Naive B cell (primary cell): ENCODE data around the gene DOK6. TPM values are rescaled to one million over a fixed set of nuclear protein-coding genes. Genes with fewer than 3 reads are reported as not detected.
"Not testable (repeated sequence)": the region's sequence is repeated elsewhere in the genome, so short reads cannot be mapped to it uniquely, and the experiment has no call there.

Source experiments
- ATAC-seq, 2 donors: fragments of 150-1000 bp; cut with Tn5 transposase; 2 replicates each; pipeline ENCODE4 v1.10.0; 2021; ENCODE audit warnings: low read depth in 2 of 2, mild to moderate bottlenecking in 2 of 2, moderate library complexity in 2 of 2
- DNase-seq: peaks from one replicate; pipeline ENCODE4 v3.0.0; 2022
- H3K27ac Mint-ChIP-seq, 6 donors: one replicate each; pipeline ENCODE4 v1.8.0; 2020 to 2022; ENCODE audit warnings: mild to moderate bottlenecking in 6 of 6, mixed read lengths in 6 of 6, moderate library complexity in 5 of 6, inconsistent platforms in 2 of 6
- H3K27me3 Mint-ChIP-seq, 3 donors: one replicate each; pipeline ENCODE4 v1.8.0; 2021 to 2022; ENCODE audit warnings: mixed read lengths in 3 of 3, mild to moderate bottlenecking in 1 of 3
- H3K36me3 Mint-ChIP-seq, 2 donors: one replicate each; pipeline ENCODE4 v1.8.0; 2020 to 2022; ENCODE audit warnings: mixed read lengths in 2 of 2, inconsistent platforms in 1 of 2, mild to moderate bottlenecking in 1 of 2
- H3K4me1 Mint-ChIP-seq, 3 donors: one replicate each; pipeline ENCODE4 v1.8.0; 2020 to 2022; ENCODE audit warnings: mixed read lengths in 3 of 3, inconsistent platforms in 1 of 3, mild to moderate bottlenecking in 1 of 3, moderate library complexity in 1 of 3
- H3K4me3 Mint-ChIP-seq, 8 donors: one replicate each; pipeline ENCODE4 v1.8.0; 2020 to 2022; ENCODE audit warnings: mild to moderate bottlenecking in 8 of 8, mixed read lengths in 8 of 8, moderate library complexity in 8 of 8, inconsistent platforms in 2 of 8
- H3K9me3 Mint-ChIP-seq, 7 donors: one replicate each; pipeline ENCODE4 v1.8.0; 2020 to 2022; ENCODE audit warnings: mixed read lengths in 7 of 7, mild to moderate bottlenecking in 5 of 7, inconsistent platforms in 2 of 7, moderate library complexity in 1 of 7
- polyA plus RNA-seq, 6 donors: library from polyadenylated mRNA; unstranded; fragments of 300-500 nt; fragmentation: Illumina TruSeq; gene quantifications; one replicate each; pipeline ENCODE4 v1.2.3, GENCODE V29; 2021; ENCODE audit warnings: low read depth in 6 of 6

The DOK6 gene
- polyA plus RNA-seq, 6 donors from 2014 or later, result not detected

- no peaks in the 10 kb centered on the region for H3K4me1 Mint-ChIP-seq
- ATAC-seq, result no peak
- no peak overlapping the region for H3K4me3 Mint-ChIP-seq
- H3K27me3 Mint-ChIP-seq, result no peaks in the 10 kb centered on the region
- H3K9me3 Mint-ChIP-seq, result no peaks in the 10 kb centered on the region
- H3K27ac Mint-ChIP-seq, result no peak overlapping the region
- H3K36me3 Mint-ChIP-seq, result no peaks in the 10 kb centered on the region
- no peak for DNase-seq
Observed at GRCh38 chr18:69845593-69846506, 445.2 kb downstream of the DOK6 start.

DNA sequence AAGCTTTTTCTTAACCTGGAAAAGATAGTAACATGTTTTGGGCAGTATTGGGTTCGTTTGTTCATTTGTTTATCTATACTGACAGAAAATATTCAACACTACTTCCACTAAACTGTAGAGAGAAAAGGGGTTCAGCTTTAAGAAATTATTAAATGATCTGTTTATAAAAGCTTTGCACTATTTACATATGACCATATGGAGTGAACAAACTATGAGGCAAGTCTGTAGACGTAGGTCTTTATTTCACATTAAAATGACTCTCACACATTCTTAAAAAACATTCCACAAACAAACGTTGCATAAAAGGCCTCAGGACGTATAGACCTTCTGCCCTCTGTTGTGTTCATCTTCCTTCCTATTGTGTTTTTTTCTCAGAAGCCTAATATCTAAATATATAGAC, 452.4 kb downstream of the DOK6 start:
- no peaks in the 10 kb centered on the region for H3K4me1 Mint-ChIP-seq
- no peak for DNase-seq
- no peak overlapping the region for H3K27ac Mint-ChIP-seq

GRCh38 chr18:69854455-69854854, 453.8 kb downstream of the DOK6 start:
- ATAC-seq (no peak), DNase-seq (no peak)
- Mint-ChIP-seq H3K27me3 (no peaks in the 10 kb centered on the region), H3K27ac (no peak overlapping the region), H3K4me1 (no peaks in the 10 kb centered on the region), H3K9me3 (no peaks in the 10 kb centered on the region), H3K4me3 (no peak overlapping the region), H3K36me3 (no peaks in the 10 kb centered on the region)

More for the DNA sequence above, 452.4 kb downstream of the DOK6 start:
- Mint-ChIP-seq H3K4me3 (no peak overlapping the region), H3K9me3 (no peaks in the 10 kb centered on the region), H3K27me3 (no peaks in the 10 kb centered on the region), H3K36me3 (no peaks in the 10 kb centered on the region)
- ATAC-seq, result no peak

GRCh38 chr18:69858897-69859296, 458.2 kb downstream of the DOK6 start:
- Mint-ChIP-seq H3K27me3 (no peaks in the 10 kb centered on the region), H3K9me3 (no peaks in the 10 kb centered on the region), H3K36me3 (no peaks in the 10 kb centered on the region), H3K27ac (no peak overlapping the region), H3K4me1 (no peaks in the 10 kb centered on the region), H3K4me3 (no peak overlapping the region)
- DNase-seq (no peak), ATAC-seq (no peak)

DNA sequence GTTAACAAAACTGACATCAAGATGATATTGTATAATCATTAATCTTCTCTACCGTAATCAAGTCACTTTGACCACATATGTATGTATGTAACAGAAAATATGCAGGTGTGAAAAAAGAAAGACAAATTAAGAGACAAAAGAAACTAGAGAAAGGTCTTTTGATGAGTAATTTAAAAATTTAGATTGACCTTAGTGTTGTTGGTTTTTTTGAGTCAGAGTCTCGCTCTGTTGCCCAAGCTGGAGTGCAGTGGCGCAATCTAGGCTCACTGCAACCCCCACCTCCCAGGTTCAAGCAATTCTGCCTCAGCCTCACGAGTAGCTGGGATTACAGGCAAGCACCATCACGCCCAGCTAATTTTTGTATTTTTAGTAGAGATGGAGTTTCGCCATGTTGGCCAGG, 464.1 kb downstream of the DOK6 start:
- not testable (repeated sequence) for H3K9me3 Mint-ChIP-seq, H3K36me3 Mint-ChIP-seq, DNase-seq, H3K27ac Mint-ChIP-seq, H3K27me3 Mint-ChIP-seq, ATAC-seq, H3K4me3 Mint-ChIP-seq, H3K4me1 Mint-ChIP-seq

DNA sequence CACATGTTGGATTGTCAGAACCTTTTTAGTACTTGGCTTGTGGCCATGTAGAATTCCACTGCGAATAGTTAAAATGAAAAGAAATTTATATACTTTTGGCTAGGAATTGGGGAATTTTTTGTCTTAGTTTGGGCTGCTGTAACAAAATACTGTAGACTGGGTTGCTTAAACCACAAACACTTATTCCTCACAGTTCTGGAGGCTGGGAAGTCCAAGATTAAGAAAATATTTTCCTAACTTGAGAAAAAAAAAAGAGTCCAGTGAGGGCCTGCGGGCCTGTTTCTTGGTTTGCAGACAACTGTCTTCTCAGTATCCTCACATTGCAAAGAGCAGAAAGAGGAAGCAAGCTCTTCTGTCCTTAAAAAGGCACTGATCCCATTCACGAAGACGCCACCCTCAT, 465.1 kb downstream of the DOK6 start:
- ATAC-seq (no peak), DNase-seq (no peak)
- Mint-ChIP-seq H3K4me3 (no peak overlapping the region), H3K9me3 (no peaks in the 10 kb centered on the region), H3K36me3 (no peaks in the 10 kb centered on the region), H3K27me3 (no peaks in the 10 kb centered on the region), H3K4me1 (no peaks in the 10 kb centered on the region), H3K27ac (no peak overlapping the region)

- no peak overlapping the region for H3K27ac Mint-ChIP-seq
Observed at GRCh38 chr18:69866212-69866611, 465.5 kb downstream of the DOK6 start.

GRCh38 chr18:69870736-69871135, 470.0 kb downstream of the DOK6 start:
- no peaks in the 10 kb centered on the region for H3K36me3 Mint-ChIP-seq
- DNase-seq (no peak), ATAC-seq (no peak)
- no peaks in the 10 kb centered on the region for H3K9me3 Mint-ChIP-seq
- no peak overlapping the region for H3K4me3 Mint-ChIP-seq
- H3K27me3 Mint-ChIP-seq, result no peaks in the 10 kb centered on the region
- H3K4me1 Mint-ChIP-seq, result no peaks in the 10 kb centered on the region
- no peak overlapping the region for H3K27ac Mint-ChIP-seq

More at GRCh38 chr18:69866212-69866611, 465.5 kb downstream of the DOK6 start:
- ATAC-seq (no peak), DNase-seq (no peak)
- H3K4me3 Mint-ChIP-seq, result no peak overlapping the region
- no peaks in the 10 kb centered on the region for H3K9me3 Mint-ChIP-seq
- no peaks in the 10 kb centered on the region for H3K4me1 Mint-ChIP-seq
- H3K36me3 Mint-ChIP-seq, result no peaks in the 10 kb centered on the region
- no peaks in the 10 kb centered on the region for H3K27me3 Mint-ChIP-seq

- Mint-ChIP-seq H3K4me3 (no peak overlapping the region), H3K27me3 (no peaks in the 10 kb centered on the region), H3K9me3 (no peaks in the 10 kb centered on the region), H3K36me3 (no peaks in the 10 kb centered on the region), H3K27ac (no peak overlapping the region), H3K4me1 (no peaks in the 10 kb centered on the region)
- ATAC-seq, result no peak
- no peak for DNase-seq
Observed at GRCh38 chr18:69871363-69871762, 470.7 kb downstream of the DOK6 start.

DNA sequence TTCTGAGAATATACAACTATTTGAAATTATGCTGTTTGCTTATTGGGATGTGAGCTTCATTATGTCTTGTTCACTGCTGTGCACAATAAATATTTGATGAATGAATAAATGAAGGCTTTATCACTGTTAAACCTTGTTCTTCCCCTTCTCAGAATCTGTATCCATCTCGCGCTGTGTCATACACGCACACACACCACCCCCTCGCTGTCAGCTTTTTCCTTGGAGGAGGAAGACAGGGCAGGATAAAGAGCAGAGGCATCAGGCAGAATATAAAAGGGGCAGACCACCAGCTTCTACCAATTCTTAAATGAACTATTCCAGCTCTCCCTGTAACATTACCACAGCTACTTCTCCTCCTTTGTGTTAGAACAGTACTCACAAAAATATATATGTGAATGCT, 472.0 kb downstream of the DOK6 start:
- Mint-ChIP-seq H3K4me1 (no peaks in the 10 kb centered on the region), H3K36me3 (no peaks in the 10 kb centered on the region)

GRCh38 chr18:69874058-69874457, 473.4 kb downstream of the DOK6 start:
- no peaks in the 10 kb centered on the region for H3K4me1 Mint-ChIP-seq
- no peak overlapping the region for H3K27ac Mint-ChIP-seq
- no peak for ATAC-seq
- H3K9me3 Mint-ChIP-seq, result peaks cover 0 to 5% (median 0%) of the 10 kb centered on the region in 7 donors
- peaks cover 0 to 5% of the 10 kb centered on the region in 2 donors for H3K36me3 Mint-ChIP-seq
- H3K27me3 Mint-ChIP-seq, result no peaks in the 10 kb centered on the region
- DNase-seq, result no peak
- no peak overlapping the region for H3K4me3 Mint-ChIP-seq

More for the DNA sequence above, 472.0 kb downstream of the DOK6 start:
- H3K9me3 Mint-ChIP-seq, result no peaks in the 10 kb centered on the region
- ATAC-seq, result no peak
- DNase-seq, result no peak
- no peak overlapping the region for H3K27ac Mint-ChIP-seq
- H3K4me3 Mint-ChIP-seq, result no peak overlapping the region
- no peaks in the 10 kb centered on the region for H3K27me3 Mint-ChIP-seq

DNA sequence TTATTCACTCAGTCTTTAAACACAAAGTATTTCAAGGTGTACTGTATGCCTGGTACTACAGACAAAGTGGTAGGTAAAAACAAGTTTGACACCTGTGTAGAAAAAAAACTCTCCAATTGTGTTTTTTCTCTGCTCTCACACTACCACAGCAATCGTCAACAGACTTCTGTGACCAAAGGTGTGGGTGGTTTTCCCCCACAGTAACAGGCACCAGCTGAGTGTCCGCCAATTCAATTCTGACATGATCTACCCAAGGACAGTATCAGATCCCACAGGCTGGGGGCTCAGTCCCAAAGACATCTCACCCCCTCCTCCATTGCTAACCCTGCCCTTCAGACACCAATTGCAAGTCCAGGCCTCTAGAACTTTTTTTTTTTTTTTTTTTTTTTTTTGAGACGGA, 475.8 kb downstream of the DOK6 start:
- H3K4me3 Mint-ChIP-seq, result no peak overlapping the region
- DNase-seq (no peak), ATAC-seq (no peak)
- H3K27ac Mint-ChIP-seq, result no peak overlapping the region
- no peaks in the 10 kb centered on the region for H3K4me1 Mint-ChIP-seq
- peaks cover 0 to 5% (median 0%) of the 10 kb centered on the region in 7 donors for H3K9me3 Mint-ChIP-seq
- H3K36me3 Mint-ChIP-seq, result peaks cover 0 to 5% of the 10 kb centered on the region in 2 donors
- no peaks in the 10 kb centered on the region for H3K27me3 Mint-ChIP-seq

DNA sequence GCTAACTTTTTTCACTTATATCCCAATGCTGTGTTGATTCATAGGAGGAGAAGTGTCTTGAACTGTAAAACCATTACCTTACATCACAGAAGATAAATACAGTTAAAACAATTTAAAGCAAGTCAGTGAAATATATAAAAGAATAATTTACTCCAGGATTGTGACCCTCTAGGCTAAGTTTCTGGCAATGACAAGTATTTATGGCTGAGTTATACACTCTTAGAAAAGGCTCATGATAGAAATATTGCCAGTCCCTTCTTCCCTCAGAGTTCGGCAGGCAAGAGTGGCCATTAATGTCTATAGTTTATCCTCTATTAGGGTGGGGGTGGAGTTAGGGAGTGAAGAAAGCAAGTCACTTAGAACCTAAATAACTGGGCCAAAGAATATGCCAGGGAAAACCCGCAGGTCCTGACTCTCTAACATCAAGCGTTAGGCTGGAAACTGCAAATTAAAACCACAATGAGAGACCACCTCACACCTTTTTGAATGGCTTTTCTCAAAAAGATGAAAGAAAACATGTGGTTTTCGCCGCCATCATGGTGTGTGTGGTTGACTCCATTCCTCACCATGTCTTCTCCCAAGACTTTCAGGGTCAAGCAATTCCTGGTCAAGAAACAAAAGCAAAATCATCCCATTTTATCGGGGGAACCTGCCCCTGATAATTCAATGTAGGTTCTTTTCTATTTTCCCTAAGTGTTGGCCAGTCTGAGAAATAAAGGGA, 477.7 kb downstream of the DOK6 start:
- Mint-ChIP-seq H3K4me1 (peaks cover 5 to 8% (median 7%) of the 10 kb centered on the region in 3 donors), H3K27me3 (no peaks in the 10 kb centered on the region), H3K27ac (no peak overlapping the region), H3K36me3 (peaks cover 0 to 5% of the 10 kb centered on the region in 2 donors), H3K9me3 (peaks cover 0 to 5% (median 0%) of the 10 kb centered on the region in 7 donors), H3K4me3 (no peak overlapping the region)
- no peak for ATAC-seq
- no peak for DNase-seq

DNA sequence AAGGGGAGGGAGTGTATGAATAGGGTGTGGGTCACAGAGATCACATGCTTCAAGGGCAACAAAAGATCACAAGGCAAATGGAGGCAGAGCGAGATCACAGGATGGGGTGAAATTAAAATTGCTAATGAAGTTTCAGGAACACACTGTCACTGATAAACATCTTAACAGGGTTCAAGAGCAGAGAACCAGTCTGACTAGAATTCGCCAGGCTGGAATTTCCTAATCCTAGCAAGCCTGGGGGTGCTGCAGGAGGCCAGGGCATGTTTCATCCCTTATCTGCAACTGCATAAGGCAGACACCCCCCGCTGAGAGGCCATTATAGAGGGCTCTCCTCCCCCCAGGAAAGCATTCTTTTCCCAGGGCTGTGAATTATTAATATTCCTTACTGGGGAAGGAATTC, 478.4 kb downstream of the DOK6 start:
- H3K4me3 Mint-ChIP-seq, DNase-seq, H3K27me3 Mint-ChIP-seq, H3K27ac Mint-ChIP-seq, ATAC-seq, H3K9me3 Mint-ChIP-seq, H3K36me3 Mint-ChIP-seq: not testable (repeated sequence)
- peaks cover 7 to 11% (median 9%) of the 10 kb centered on the region in 3 donors for H3K4me1 Mint-ChIP-seq
